HG03342 (cell line): ENCODE data around the gene KRTAP1-1.
"Not testable (repeated sequence)": the region's sequence is repeated elsewhere in the genome, so short reads cannot be mapped to it uniquely, and the experiment has no call there.

Source experiments
- ATAC-seq: cut with Tn5 transposase; IDR thresholded peaks from one replicate; pipeline ENCODE4 v1.9.1; 2021; ENCODE audit warnings: mild to moderate bottlenecking, moderate library complexity; ENCODE audit not compliant: unreplicated experiment

Gene KRTAP1-1

GRCh38 chr17:41040783-41041571 lies at the start of gene KRTAP1-1:
Gene KRTAP1-1 (minus strand): TSS chr17:41041450. CDS start chr17:41041397, 53 bp downstream.
- not testable (repeated sequence) for ATAC-seq

GRCh38 chr17:41088760-41089352 lies 47.6 kb upstream of the KRTAP1-1 start:
- ATAC-seq, result not testable (repeated sequence)

- not testable (repeated sequence) for ATAC-seq
Measured at GRCh38 chr17:41084100-41084856, 43.0 kb upstream of the KRTAP1-1 start, which contains the start of gene KRTAP4-7. Gene KRTAP4-7 (plus strand): TSS chr17:41084150. CDS start chr17:41084207, 57 bp downstream.

- ATAC-seq, result not testable (repeated sequence)
Measured at GRCh38 chr17:41083427-41083826, 42.2 kb upstream of the KRTAP1-1 start.

GRCh38 chr17:41082626-41083025 lies 41.4 kb upstream of the KRTAP1-1 start:
- no peak for ATAC-seq

GRCh38 chr17:41076788-41077187 lies 35.5 kb upstream of the KRTAP1-1 start:
- no peak for ATAC-seq

- no peak for ATAC-seq
Measured at GRCh38 chr17:41073676-41074075, 32.4 kb upstream of the KRTAP1-1 start.

GRCh38 chr17:41071606-41072360 lies 30.5 kb upstream of the KRTAP1-1 start:
- ATAC-seq, result no peak

- ATAC-seq, result no peak
Measured at GRCh38 chr17:41069031-41069430, 27.8 kb upstream of the KRTAP1-1 start.

GRCh38 chr17:41067281-41067680 lies 26.0 kb upstream of the KRTAP1-1 start:
- ATAC-seq, result no peak

GRCh38 chr17:41065829-41066624 lies 24.8 kb upstream of the KRTAP1-1 start, which contains the start of gene KRTAP2-4:
Gene KRTAP2-4 (minus strand): TSS chr17:41065879. CDS start chr17:41065845, 34 bp downstream.
- no peak for ATAC-seq

GRCh38 chr17:41065016-41065689 lies 23.9 kb upstream of the KRTAP1-1 start:
- not testable (repeated sequence) for ATAC-seq

- ATAC-seq, result no peak
Measured at GRCh38 chr17:41064301-41064700, 23.1 kb upstream of the KRTAP1-1 start.

- no peak for ATAC-seq
Measured at GRCh38 chr17:41063449-41063848, 22.2 kb upstream of the KRTAP1-1 start.

GRCh38 chr17:41061964-41062363 lies 20.7 kb upstream of the KRTAP1-1 start:
- ATAC-seq, result no peak

GRCh38 chr17:41060052-41060604 lies 18.9 kb upstream of the KRTAP1-1 start, which contains the start of gene KRTAP2-3:
Gene KRTAP2-3 (minus strand): TSS chr17:41060114. CDS start chr17:41060050, 64 bp downstream.
- ATAC-seq, result no peak

- ATAC-seq, result not testable (repeated sequence)
Measured at GRCh38 chr17:41059276-41060051, 18.2 kb upstream of the KRTAP1-1 start.

- ATAC-seq, result no peak
Measured at GRCh38 chr17:41058741-41059140, 17.5 kb upstream of the KRTAP1-1 start.
